Effector CD8-positive, alpha-beta T cell (primary cell): ENCODE results near the gene MBOAT2.
"Not testable (repeated sequence)": the region's sequence is repeated elsewhere in the genome, so short reads cannot be mapped to it uniquely, and the experiment has no call there.

Source experiments
- DNase-seq: peaks from one replicate; lab custom pipeline; 2025; lab: John Stamatoyannopoulos, UW

Gene MBOAT2

DNA sequence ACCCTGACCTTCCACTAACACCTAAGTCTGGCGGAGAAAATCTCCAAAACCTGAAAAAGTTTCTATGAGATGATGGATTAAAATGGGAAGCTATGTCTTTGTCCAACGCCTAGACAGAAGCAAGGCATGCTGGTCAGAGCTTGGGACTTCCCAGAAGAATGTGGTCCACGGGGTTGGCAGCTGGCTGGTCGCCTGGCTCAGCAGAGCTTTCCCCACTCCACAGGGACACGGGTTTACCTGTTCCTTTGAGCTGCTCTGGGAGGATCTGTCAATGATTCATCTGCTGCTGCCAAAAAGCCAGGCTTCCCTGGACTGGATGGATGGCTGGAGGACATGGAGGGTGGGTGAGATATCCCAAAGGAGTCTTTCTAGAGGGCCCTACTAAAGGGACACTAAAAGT lies 10.8 kb downstream of the MBOAT2 start:
- no peak for DNase-seq

DNA sequence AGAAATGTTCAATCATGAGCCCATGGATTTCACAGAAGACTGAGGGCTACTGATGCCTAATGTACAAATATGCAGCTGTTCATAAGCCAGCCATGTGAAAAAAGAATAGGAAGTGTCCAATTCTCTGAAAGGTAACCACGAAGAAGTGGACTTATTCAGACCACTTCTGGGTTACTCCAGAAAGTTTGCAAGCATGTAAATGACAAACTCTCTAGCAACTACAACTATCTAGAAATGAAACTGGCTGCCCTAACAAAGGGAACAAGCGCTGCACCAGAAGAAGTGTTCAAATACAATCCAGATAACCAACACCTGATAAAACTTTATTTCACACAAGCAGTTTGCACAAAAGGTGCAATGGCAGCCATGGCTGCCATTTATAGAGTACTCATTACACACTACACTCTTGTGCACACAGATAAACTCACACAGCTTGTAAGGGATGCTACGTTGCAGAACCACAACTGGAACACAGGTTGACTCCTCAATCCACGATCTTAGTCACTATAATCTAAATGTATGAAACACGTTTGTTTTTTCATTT lies 13.9 kb downstream of the MBOAT2 start:
- DNase-seq = no peak

DNA sequence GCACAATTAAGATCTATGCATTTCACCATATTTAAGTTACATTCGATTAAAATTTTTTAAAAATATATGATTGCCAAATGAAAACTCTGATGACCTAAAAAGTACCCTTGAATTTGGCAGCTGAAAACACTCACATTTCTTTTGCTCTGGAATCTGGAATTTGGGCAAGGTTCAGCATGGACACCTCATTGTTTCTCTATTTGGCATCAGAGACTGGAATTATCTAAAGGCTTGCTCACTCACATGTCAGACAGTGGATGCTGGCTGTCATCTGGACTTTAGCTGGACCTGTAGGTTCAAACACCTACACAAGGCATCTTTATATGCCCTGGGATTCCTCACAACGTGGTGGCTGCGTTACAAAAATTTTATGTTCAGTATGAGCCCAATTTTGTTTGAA lies 16.1 kb downstream of the MBOAT2 start:
- no peak for DNase-seq

DNA sequence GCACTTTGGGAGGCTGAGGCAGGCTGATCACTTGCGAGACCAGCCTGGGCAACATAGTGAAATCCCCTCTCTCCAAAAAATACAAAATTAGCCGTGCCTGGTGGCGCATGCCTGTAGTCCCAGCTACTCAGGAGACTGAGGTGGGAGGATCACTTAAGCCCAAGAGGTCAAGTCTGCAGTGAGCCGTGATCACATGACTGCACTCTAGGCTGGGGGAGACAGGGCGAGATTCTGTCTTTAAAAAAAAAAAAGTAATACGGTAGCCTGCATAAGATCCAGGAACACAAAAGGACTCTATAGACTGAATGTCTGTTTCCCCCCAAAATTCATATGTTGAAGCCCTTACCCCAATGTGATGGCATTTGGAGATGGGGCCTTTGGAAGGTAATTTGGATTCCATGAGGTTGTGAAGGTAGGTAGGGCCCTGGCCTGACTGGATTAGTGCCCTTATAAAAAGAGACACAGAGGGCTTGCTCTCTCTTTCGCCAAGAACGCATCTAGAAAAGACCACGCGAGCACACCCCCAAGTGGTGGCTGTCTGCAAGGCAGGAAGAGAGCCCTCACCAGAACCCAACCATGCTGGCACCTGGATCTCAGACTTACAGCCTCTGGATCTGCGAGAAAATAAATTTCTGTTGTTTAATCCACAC lies 17.0 kb downstream of the MBOAT2 start:
- DNase-seq = no peak

- DNase-seq = no peak
Observed at GRCh38 chr2:8985561-8986326, 17.7 kb downstream of the MBOAT2 start.

- no peak for DNase-seq
Observed at GRCh38 chr2:8984855-8985254, 18.6 kb downstream of the MBOAT2 start.

- no peak for DNase-seq
Observed at GRCh38 chr2:8984157-8984556, 19.3 kb downstream of the MBOAT2 start.

- no peak for DNase-seq
Observed at GRCh38 chr2:8983571-8983970, 19.9 kb downstream of the MBOAT2 start.

DNA sequence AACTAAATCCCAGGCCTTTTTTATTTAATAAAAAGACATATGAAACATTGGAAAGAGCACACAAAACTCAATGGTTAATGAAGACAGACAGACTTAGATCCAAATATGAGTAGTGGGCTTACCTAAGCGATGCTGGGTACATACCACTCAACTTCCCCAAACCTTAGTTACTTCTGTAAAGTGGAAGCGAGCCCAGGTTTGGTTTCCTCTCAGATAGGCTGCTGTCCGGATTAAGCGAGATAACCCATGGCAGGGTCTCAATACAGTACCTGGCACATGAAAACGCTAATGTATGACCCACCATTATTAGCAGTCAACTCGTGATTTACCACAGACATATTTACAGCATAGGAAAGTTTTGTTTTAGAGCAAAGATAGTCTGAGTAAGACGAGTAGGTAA lies 21.6 kb downstream of the MBOAT2 start:
- no peak for DNase-seq

GRCh38 chr2:8980096-8980495 lies 23.4 kb downstream of the MBOAT2 start:
- no peak for DNase-seq

DNA sequence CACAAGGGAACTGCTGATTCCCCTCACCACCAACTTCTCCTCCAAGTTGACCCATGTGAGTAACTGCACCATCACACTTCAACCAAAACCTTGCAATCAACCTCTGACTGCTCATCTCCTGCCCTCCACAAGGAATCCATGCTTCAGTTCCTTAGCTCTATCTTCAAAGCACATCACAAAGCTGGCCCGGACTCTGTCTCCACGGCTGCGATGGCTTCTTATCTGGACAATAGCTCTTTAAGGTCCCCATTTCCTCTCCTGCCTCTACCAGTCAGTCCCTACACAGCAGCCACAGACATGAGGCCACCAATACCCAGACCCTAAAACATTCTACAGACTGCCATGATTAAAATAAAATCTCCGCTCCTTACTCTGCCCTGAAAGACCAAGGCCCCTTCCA lies 25.7 kb downstream of the MBOAT2 start:
- no peak for DNase-seq

DNA sequence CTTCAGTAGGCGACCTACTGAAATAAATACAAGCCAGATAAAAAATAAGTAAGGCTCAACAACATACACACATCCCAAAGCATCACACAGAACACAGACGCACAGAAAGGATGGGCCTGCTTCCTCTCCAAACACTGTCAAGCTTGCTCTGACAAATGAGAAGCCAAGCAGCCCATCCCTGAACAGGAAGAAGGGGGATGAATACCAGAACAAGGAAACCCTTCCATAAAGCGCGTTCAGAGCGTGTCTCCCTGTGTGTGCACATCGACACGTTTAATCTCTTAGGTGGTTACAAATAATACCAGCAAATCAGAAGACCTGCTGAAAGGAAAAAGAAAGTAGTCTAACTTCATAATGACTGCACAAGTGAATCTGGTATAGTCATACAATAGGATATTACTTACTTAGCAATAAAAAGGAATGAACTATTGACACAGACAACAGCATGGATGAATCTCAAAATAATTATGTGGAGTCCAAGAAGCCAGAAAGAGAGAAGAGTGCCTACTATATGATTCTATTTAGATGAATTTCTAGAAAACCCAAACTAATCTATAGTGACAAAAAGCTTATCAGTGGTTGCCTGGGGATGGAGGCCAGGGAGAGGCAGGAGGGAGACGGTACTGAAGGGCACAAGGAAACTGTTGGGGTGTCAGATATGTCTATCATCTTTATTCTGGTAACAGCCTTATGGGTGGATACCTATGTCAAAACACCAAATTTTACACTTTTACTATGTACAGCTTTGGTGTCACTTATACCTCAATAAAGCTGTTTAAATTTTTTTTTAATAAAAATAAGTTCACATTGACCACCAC lies 26.8 kb downstream of the MBOAT2 start:
- DNase-seq = no peak

GRCh38 chr2:8974016-8974415 lies 29.5 kb downstream of the MBOAT2 start:
- DNase-seq = no peak

DNA sequence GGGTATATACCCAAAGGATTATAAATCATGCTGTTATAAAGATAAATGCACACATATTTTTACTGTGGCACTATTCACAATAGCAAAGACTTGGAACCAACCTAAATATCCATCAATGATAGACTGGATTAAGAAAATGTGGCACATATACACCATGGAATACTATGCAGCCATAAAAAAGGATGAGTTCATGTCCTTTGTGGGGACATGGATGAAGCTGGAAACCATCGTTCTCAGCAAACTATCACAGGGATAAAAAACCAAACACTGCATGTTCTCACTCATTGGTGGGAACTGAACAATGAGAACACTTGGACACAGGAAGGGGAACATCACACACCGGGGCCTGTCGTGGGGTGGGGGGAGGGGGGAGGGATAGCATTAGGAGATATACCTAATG lies 30.5 kb downstream of the MBOAT2 start:
- DNase-seq = not testable (repeated sequence)

- not testable (repeated sequence) for DNase-seq
Observed at GRCh38 chr2:8972535-8972934, 30.9 kb downstream of the MBOAT2 start.

- not testable (repeated sequence) for DNase-seq
Observed at GRCh38 chr2:8969348-8969747, 34.1 kb downstream of the MBOAT2 start.

DNA sequence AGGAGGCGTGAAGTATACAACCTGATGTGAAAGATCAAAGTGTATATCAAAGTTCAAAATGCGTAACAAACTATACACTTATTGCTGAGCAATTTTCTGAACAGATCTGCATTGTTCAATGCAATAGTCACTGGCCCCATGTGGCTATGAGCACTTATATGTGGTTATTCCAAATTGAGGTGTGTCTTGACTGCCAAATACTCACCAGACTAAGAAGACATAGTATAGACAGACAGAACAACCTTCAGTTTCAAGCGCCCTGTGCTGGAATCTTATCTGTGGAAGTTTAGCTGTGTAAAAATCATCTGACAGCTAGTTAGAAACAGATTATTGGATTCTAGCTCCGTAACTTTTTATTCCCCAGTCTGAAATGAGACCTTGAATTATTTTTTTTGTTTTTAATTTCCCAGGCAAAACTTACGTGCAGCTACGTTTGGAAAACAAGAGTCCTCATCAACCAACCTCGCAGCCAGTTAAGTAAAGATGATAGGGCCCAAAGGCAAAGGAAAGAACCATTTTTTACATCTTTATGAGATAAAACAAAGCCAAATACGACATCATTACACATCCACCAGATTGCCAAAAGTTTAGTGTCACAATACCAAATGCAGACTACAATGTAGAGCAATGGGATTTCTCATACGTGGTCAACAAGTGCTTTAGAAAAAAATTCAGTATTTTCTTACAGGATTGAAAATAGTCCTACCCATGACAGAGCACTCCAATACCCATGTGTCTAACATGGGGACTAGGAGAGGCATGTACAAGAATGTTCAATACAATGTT lies 37.2 kb downstream of the MBOAT2 start:
- DNase-seq = no peak

- DNase-seq = no peak
Observed at GRCh38 chr2:8965216-8965969, 38.1 kb downstream of the MBOAT2 start.

DNA sequence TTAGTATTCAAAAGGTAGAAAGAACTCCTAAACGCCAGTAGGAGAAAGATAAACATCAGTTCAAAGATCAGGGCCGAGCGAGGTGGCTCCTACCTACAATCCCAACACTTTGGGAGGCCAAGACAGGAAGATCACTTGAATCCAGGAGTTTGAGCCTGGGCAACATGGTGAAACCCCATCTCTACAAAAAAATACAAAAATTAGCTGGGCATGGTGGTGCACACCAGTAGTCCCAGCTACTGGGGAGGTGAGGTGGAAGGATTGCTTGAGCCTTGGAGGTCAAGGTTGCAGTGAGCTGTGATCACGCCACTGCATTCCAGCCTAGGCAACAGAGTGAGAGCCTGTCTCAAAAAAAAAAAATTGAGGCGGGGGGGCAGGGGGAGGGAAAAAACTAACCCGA lies 40.6 kb downstream of the MBOAT2 start:
- DNase-seq = no peak

DNA sequence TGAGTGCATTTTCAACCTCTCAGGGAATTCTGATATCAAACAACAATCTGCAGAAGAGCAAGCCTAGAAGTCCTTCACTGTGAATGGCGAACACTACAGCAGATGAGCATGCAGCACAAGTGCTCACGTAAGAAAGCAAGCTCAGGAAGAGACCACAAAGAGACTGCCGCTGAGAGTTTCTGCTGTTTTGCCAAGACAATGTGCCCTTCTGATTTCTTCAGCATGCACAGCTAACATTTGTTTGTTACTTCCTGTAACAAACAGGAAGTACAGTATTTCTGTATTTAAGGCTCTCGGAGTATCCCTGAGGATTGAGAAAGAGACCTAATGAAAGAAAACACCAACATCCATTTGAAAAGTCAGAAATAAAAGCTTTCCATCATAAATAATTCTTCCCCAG lies 45.9 kb downstream of the MBOAT2 start:
- DNase-seq = no peak

DNA sequence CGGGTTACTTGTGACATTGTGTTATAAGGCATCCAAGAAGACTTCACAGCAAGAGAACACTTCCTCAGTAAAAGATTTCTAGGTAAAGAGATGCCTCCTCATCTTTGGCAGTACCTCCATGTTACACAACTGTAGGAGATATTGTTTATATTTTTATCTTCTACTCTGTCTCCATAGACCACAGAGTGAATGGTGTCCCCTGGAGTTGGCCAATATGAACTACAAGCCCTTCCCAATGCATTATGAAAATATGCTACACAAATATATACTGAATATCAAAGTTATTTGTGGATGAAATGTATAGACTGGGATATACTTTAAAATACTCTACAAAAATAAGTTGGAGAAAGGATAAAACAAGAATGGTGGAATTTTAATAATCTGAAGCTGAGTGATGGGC lies 46.7 kb downstream of the MBOAT2 start:
- DNase-seq = no peak
